Measurements from ENCODE around the gene ABCG1.
"Not testable (repeated sequence)": the region's sequence is repeated elsewhere in the genome, so short reads cannot be mapped to it uniquely, and the experiment has no call there.

Gene ABCG1

DNA sequence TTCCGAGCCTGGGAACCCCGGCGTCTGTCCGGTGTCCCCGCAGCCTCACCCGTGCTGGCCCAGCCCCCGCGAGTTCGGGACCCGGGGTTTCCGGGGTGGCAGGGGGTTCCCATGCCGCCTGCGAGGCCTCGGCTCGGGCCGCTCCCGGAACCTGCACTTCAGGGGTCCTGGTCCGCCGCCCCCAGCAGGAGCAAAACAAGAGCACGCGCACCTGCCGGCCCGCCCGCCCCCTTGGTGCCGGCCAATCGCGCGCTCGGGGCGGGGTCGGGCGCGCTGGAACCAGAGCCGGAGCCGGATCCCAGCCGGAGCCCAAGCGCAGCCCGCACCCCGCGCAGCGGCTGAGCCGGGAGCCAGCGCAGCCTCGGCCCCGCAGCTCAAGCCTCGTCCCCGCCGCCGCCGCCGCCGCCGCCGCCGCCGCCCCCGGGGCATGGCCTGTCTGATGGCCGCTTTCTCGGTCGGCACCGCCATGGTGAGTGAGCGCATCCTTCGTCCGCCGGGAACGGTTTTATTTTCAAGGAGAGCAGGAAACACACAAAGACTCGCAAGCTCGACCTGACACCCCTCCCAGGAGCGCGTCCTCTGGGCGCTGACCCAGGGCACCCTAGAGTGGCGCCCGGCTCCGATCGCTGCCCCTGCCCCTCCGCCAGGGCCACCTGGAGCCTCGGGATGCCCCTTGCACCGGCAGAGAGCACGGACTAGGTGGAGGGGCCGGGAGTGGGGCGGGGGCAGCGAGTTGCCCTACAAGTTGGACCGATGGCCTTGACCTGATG, at the start of gene ABCG1:
Gene ABCG1 (plus strand): TSS at position 305 of the 770 bp plus-strand sequence. CDS start 123 bp downstream, at position 428.
- DNase-seq (ENCODE audit: insufficient read length, low spot score) (no peak), FAIRE-seq (no peak)

DNA sequence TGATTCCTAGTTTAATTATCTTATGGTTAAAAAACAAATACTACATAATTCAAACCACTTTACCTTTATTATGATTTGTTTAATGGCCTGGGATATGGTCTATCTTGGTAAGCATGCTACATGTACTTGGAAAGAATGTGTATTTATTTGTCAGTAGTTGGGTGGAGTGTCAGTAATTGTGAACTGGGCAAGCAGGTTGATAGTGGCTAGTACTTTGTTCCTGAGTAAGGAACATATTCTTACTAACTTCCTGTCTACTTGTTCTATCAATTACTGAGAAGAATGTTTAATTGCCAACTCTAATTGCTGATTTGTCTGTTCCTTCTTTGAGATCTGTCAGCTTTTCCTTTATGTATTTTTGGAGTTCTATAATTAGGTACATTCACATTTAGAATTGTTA, 49.2 kb upstream of the ABCG1 start:
- no peak for DNase-seq (ENCODE audit: insufficient read length, low spot score)
- no peak for FAIRE-seq

DNA sequence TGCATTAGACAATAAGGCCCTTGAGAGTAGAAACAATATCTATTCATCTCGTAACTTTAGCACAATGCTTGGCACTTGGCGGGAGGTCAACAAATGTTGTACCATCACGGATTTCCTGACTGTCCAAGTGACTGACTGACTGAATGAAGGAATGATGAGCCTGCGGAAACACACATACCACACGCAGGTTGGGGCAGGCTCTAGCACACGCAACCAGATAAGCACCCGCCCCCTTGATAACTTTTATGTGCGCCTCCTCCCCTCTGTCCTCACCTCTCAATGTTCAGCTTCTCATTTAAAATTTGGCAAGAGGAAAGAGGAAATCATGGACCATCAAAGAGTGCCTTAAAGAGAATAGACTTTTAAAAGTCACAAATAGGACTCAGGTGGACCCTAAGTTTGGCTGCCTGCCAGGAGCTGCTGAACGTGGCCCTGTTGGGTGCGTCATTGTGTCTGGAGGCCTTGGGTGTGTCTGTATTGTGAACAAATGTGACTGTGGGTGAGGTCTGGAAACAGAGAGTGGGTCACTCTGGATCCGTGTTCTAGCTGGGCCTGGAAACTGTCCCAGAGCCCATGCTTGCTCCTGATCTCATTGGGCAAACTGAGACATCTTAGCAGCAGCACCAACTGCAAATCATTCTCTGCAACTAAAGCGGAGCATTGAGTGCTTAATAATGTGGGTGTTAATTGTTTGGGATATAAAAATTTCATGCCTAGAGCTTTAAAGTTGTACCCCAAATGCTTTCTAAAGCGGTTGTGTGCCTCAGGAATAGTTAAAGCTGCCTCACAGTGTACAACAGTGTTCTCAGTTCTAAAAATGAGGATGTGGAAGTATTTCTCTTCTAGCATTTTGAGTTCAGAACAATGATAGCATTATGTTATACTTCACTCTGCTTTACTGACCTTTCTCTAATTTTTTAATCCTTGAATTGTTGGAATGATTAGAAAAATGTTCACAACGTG, 47.6 kb upstream of the ABCG1 start:
- DNase-seq (ENCODE audit: insufficient read length, low spot score) (no peak), FAIRE-seq (no peak)

- DNase-seq (ENCODE audit: insufficient read length, low spot score), result no peak
- FAIRE-seq, result no peak
Observed at GRCh38 chr21:42172596-42173483, 46.1 kb upstream of the ABCG1 start.

- FAIRE-seq (no peak), DNase-seq (ENCODE audit: insufficient read length, low spot score) (no peak)
Observed at GRCh38 chr21:42174173-42174572, 44.8 kb upstream of the ABCG1 start.

DNA sequence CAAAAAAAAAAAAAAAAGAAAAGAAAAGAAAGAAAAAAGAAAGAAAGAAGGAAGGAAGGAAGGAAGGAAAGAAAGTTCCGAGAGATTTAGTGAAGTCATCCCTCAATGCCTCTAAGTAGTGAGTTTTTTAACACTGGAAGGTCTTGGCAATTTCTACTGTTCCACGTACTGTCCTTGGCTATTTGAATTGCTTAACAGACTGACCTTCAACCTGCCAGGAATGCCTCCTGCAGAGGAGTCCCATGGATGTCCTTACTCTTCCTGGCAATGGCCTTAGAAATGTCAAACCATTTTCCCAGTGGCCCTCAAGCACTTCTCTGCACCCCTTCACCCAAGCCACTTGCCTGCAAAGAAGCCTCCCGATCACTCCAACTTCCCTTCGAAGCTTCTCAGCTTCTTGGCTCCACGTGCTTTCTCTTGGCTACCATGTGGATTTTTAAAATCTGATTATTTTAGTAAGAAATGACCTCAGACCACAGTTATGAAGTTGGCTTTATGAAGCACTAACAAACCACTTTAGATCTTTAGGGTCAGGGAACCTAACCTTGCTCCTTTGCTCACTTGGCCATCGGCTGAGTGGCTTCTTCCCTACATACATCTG, 43.7 kb upstream of the ABCG1 start:
- DNase-seq (ENCODE audit: insufficient read length, low spot score) (no peak), FAIRE-seq (no peak)

DNA sequence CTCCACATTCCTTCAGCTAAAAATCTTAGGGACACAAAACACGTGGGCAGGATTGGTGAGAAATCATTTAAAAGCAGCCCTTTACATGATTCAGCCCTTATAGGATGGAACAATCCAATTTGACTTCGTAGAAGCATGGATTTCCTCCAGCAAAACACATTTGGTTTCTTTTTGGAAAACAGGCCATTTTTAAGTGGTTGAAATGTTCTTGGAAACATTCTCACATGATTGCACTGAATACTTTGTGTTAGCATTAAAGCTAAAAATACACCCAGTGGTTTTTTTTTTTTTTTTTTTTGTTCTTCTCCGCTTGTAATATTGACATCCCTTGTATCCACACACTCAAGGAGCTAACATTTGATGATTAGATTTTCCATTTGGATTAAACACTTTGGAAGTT, 42.1 kb upstream of the ABCG1 start:
- no peak for DNase-seq (ENCODE audit: insufficient read length, low spot score)

DNA sequence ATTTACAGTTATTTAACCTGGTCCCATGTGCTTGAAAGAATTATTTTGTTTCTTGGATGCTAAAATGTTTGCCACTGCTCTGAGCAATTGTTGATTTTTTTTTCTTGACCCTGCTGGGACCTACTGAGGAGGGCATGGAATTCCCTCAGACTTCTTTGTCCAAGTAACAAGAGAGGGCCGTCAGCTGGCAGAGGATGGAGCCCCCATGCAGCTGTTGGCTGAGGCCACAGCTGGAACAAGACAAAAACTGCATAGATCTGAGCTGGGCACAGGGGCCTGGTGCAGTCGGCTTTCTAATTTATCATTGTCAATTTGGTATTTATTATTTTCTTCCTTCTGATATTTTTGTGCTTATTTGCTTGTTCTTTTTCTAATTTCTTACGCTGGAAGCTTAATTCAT, 39.6 kb upstream of the ABCG1 start:
- no peak for FAIRE-seq
- DNase-seq (ENCODE audit: insufficient read length, low spot score), result no peak

More for the DNA sequence above, 42.1 kb upstream of the ABCG1 start:
- FAIRE-seq, result no peak

GRCh38 chr21:42180001-42180400, 38.9 kb upstream of the ABCG1 start:
- FAIRE-seq; DNase-seq (ENCODE audit: insufficient read length, low spot score): not testable (repeated sequence)

GRCh38 chr21:42182713-42183371, 36.1 kb upstream of the ABCG1 start:
- DNase-seq (ENCODE audit: insufficient read length, low spot score) (no peak), FAIRE-seq (no peak)

GRCh38 chr21:42183374-42184266, 35.3 kb upstream of the ABCG1 start:
- no peak for DNase-seq (ENCODE audit: insufficient read length, low spot score)
- FAIRE-seq, result no peak

DNA sequence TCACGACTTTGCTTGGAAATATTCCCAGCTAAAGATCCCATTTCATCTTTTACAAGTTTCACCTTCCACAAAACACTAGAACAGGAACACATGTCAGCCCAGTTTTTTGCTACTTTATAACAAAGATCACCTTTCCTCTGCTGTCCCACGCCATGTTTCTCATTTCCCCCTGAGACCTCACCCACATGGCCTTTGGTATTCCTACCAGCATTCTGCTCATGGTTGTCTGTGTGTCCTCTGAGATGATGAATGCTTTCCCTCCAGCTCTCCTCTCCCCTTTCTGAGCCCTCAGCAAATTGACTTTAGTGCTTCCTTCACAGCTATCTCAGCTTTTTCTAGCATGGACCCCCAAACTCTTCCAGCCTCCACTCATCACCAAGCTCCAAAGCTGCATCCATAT, 32.3 kb upstream of the ABCG1 start:
- no peak for FAIRE-seq
- DNase-seq (ENCODE audit: insufficient read length, low spot score), result no peak

GRCh38 chr21:42187976-42188653, 30.8 kb upstream of the ABCG1 start:
- peak; percentile 80 for DNase-seq (ENCODE audit: insufficient read length, low spot score)
- peak; percentile 96 for FAIRE-seq

DNA sequence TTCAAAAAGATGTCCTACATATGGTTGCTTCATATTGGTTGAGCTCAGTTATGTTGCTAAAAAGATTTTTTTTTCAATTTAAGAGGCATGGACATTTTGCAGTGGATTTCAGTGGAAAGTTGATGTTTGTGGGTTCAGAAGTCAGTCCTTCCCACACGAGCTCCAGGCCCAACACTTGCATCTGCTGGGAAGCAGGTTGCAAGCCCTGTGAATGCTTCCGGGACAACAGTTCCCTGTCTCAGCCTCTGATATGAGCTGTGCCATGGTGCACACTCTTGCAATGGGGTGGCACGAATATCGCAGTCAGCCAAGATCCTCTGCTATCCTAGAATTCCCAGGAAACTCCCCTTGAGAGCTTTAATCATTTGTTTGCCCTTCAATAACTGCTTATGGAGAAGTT, 30.3 kb upstream of the ABCG1 start:
- no peak for FAIRE-seq
- no peak for DNase-seq (ENCODE audit: insufficient read length, low spot score)

- FAIRE-seq, result no peak
- DNase-seq (ENCODE audit: insufficient read length, low spot score), result no peak
Observed at GRCh38 chr21:42189431-42189830, 29.5 kb upstream of the ABCG1 start.

- FAIRE-seq, result no peak
- DNase-seq (ENCODE audit: insufficient read length, low spot score), result no peak
Observed at GRCh38 chr21:42189860-42190485, 29.0 kb upstream of the ABCG1 start.

GRCh38 chr21:42190486-42190863, 28.5 kb upstream of the ABCG1 start:
- no peak for FAIRE-seq
- no peak for DNase-seq (ENCODE audit: insufficient read length, low spot score)

DNA sequence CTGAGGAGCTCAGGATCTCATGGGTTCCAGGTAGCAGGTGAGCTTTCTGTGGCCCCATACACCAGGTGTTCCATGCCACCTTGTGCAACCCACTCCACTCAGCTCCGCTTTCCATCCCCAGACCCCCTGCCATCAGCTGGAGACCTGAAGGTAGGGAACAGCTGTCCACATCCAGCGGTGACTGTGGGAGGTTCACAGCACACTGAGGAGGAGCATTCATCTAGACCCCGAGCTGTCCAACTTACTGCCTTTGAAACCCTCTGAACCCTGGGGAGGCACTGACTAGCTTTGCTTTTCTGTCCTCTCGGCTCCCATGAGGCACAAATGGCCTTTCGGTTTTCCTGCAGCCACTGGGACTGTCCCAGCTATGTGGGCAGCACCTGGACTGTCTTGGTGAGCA, 27.9 kb upstream of the ABCG1 start:
- DNase-seq (ENCODE audit: insufficient read length, low spot score) (no peak), FAIRE-seq (peak; percentile 44)

All from GM19239 (cell line).